HEK293 (cell line): ENCODE data around the gene PTPMT1.

ENCODE experiments used
- CTCF ChIA-PET: fragments of 350-600 bp; formaldehyde crosslinking; extraction: SDS; loops from one replicate; lab custom pipeline; 2021; ENCODE audit warnings: antibody characterized with exemption; lab: Yijun Ruan, JAX
- POLR2A ChIA-PET: fragments of 300-600 bp; formaldehyde crosslinking; extraction: SDS; loops from one replicate; lab custom pipeline; 2020; ENCODE audit warnings: antibody characterized with exemption, inconsistent platforms; lab: Yijun Ruan, JAX
- H3K27ac ChIP-seq: fragments of 200-500 bp; sonication (Bioruptor generic); 2 replicates; pipeline ENCODE4 v1.5.1; 2014; ENCODE audit warnings: low read depth, low read length, control low read depth, inconsistent platforms; ENCODE audit errors: extremely low read depth
- H3K36me3 ChIP-seq, 2 experiments: fragments of 200-500 bp in 1 of 2; sonication (Bioruptor generic) in 1 of 2; 1 replicate in 1 of 2; 2 replicates in 1 of 2; pipeline ENCODE4 v1.5.1; 2014 to 2017; ENCODE audit warnings: inconsistent platforms in 2 of 2, low read length in 2 of 2; ENCODE audit not compliant: control insufficient read depth in 2 of 2, insufficient read depth in 1 of 2
- H3K4me1 ChIP-seq: fragments of 200-500 bp; sonication (Bioruptor generic); 2 replicates; pipeline ENCODE4 v1.5.1; 2014; ENCODE audit warnings: mild to moderate bottlenecking, low read length, inconsistent platforms; ENCODE audit not compliant: control insufficient read depth, insufficient read depth
- H3K4me3 ChIP-seq: 2 replicates; pipeline ENCODE4 v1.5.1; 2011; ENCODE audit warnings: low read depth, mild to moderate bottlenecking, control low read depth, low read length, moderate library complexity
- H3K9me3 ChIP-seq: fragments of 200-500 bp; sonication (Bioruptor generic); 2 replicates; pipeline ENCODE4 v1.5.1; 2014; ENCODE audit warnings: low read depth, low read length, inconsistent platforms; ENCODE audit not compliant: control insufficient read depth, insufficient read depth
- FEZF1 ChIP-seq: fragments of 450-650 bp; formaldehyde crosslinking; IDR thresholded peaks from 2 replicates; pipeline ENCODE4 v1.5.1; 2016; ENCODE audit warnings: missing biosample characterization, missing genetic modification characterization
- GLIS1 ChIP-seq: fragments of 450-650 bp; formaldehyde crosslinking; IDR thresholded peaks from 2 replicates; pipeline ENCODE4 v1.5.1; 2016; ENCODE audit warnings: missing biosample characterization, missing genetic modification characterization
- KLF8 ChIP-seq: fragments of 450-650 bp; formaldehyde crosslinking; IDR thresholded peaks from 2 replicates; pipeline ENCODE4 v1.5.1; 2016; ENCODE audit warnings: missing biosample characterization, missing genetic modification characterization
- KLF9 ChIP-seq: fragments of 450-650 bp; formaldehyde crosslinking; IDR thresholded peaks from 2 replicates; pipeline ENCODE4 v1.5.1; 2016; ENCODE audit warnings: missing biosample characterization, missing genetic modification characterization, low read depth
- MZF1 ChIP-seq: fragments of 450-650 bp; formaldehyde crosslinking; IDR thresholded peaks from 2 replicates; pipeline ENCODE4 v1.5.1; 2017; ENCODE audit warnings: missing biosample characterization, missing genetic modification characterization, borderline replicate concordance
- OSR2 ChIP-seq: fragments of 450-650 bp; formaldehyde crosslinking; IDR thresholded peaks from 2 replicates; pipeline ENCODE4 v1.5.1; 2016; ENCODE audit warnings: missing biosample characterization, missing genetic modification characterization
- ZBTB48 ChIP-seq: fragments of 450-650 bp; formaldehyde crosslinking; IDR thresholded peaks from 2 replicates; pipeline ENCODE4 v1.5.1; 2016; ENCODE audit warnings: missing biosample characterization, missing genetic modification characterization
- ZBTB7A ChIP-seq: fragments of 450-650 bp; formaldehyde crosslinking; IDR thresholded peaks from 2 replicates; pipeline ENCODE4 v1.5.1; 2016; ENCODE audit warnings: low read depth, missing biosample characterization, missing genetic modification characterization
- ZIC2 ChIP-seq: fragments of 450-650 bp; formaldehyde crosslinking; IDR thresholded peaks from 2 replicates; pipeline ENCODE4 v1.5.1; 2016; ENCODE audit warnings: missing biosample characterization, missing genetic modification characterization
- ZNF19 ChIP-seq: fragments of 450-650 bp; formaldehyde crosslinking; IDR thresholded peaks from 2 replicates; pipeline ENCODE4; 2016; ENCODE audit warnings: missing biosample characterization, missing genetic modification characterization, low read depth
- ZNF248 ChIP-seq: fragments of 450-650 bp; formaldehyde crosslinking; IDR thresholded peaks from 2 replicates; pipeline ENCODE4 v1.5.1; 2017; ENCODE audit warnings: missing biosample characterization, missing genetic modification characterization
- ZNF416 ChIP-seq: fragments of 450-650 bp; formaldehyde crosslinking; IDR thresholded peaks from 2 replicates; pipeline ENCODE4 v1.5.1; 2016; ENCODE audit warnings: missing biosample characterization, missing genetic modification characterization
- ZNF423 ChIP-seq: fragments of 450-650 bp; formaldehyde crosslinking; IDR thresholded peaks from 2 replicates; pipeline ENCODE4 v1.5.1; 2016; ENCODE audit warnings: missing biosample characterization, missing genetic modification characterization
- ZNF510 ChIP-seq: fragments of 450-650 bp; formaldehyde crosslinking; IDR thresholded peaks from 2 replicates; pipeline ENCODE4 v1.5.1; 2018; ENCODE audit warnings: mild to moderate bottlenecking, missing genetic modification characterization, missing biosample characterization; ENCODE audit not compliant: insufficient replicate concordance
- ZNF600 ChIP-seq: fragments of 450-650 bp; formaldehyde crosslinking; IDR thresholded peaks from 2 replicates; pipeline ENCODE4 v1.5.1; 2016; ENCODE audit warnings: missing biosample characterization, missing genetic modification characterization
- ZSCAN16 ChIP-seq: fragments of 450-650 bp; formaldehyde crosslinking; IDR thresholded peaks from 2 replicates; pipeline ENCODE4 v1.5.1; 2016; ENCODE audit warnings: missing biosample characterization, missing genetic modification characterization
- TF ChIP-seq, protein P1 (sequence below): fragments of 450-650 bp; formaldehyde crosslinking; optimal IDR thresholded peaks from 2 replicates; pipeline ENCODE3; 2016; ENCODE audit warnings: missing biosample characterization, mild to moderate bottlenecking, missing genetic modification characterization
- TF ChIP-seq, protein P2 (sequence below): fragments of 450-650 bp; formaldehyde crosslinking; IDR thresholded peaks from 2 replicates; pipeline ENCODE4 v1.5.1; 2016; ENCODE audit warnings: missing biosample characterization, missing genetic modification characterization
- TF ChIP-seq, protein P3 (sequence below): fragments of 450-650 bp; formaldehyde crosslinking; IDR thresholded peaks from 2 replicates; pipeline ENCODE4 v1.5.1; 2017; ENCODE audit warnings: missing biosample characterization, missing genetic modification characterization
- TF ChIP-seq, protein P4 (sequence below): fragments of 450-650 bp; formaldehyde crosslinking; IDR thresholded peaks from 2 replicates; pipeline ENCODE4 v1.5.1; 2017; ENCODE audit warnings: missing biosample characterization, missing genetic modification characterization

The PTPMT1 gene

DNA sequence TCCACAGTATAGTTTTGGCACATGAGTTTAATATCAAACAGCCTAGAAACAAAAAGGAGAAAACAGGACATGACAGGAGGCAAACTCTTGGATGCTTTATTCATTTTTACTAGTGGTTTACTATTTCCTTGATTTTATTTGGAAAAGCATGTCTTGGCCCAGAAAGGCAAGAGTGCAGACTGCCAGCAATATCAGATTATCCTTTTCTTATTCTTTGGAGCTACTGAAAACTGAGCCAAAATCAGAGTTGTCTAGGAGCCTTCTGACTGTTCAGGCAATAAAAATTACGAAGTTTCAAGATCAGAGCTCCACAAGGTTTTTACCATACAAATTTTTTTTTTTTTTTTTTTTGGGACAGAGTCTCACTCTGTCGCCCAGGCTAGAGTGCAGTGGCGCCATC lies 28.5 kb upstream of the PTPMT1 start:
- ChIA-PET POLR2A (interaction anchor here (0.6 to 1.1 kb wide), 3 partner anchors 17 to 74 kb away, joined by 3 to 4 read pairs (median 3); partner anchors contain the start of gene KBTBD4), CTCF (interaction anchor here (0.6 to 2.1 kb wide), 7 partner anchors 9 to 163 kb away, joined by 3 to 12 read pairs (median 4); partner anchors contain the start of gene CELF1)
- TF ChIP-seq ZBTB7A (tag by site-specific recombination): no peak
- TF ChIP-seq ZNF248 (tag by site-specific recombination): no peak
- no peak for TF ChIP-seq OSR2 (tag by site-specific recombination)
- no peak for TF ChIP-seq KLF8 (tag by site-specific recombination)
- TF ChIP-seq, protein P1, sequence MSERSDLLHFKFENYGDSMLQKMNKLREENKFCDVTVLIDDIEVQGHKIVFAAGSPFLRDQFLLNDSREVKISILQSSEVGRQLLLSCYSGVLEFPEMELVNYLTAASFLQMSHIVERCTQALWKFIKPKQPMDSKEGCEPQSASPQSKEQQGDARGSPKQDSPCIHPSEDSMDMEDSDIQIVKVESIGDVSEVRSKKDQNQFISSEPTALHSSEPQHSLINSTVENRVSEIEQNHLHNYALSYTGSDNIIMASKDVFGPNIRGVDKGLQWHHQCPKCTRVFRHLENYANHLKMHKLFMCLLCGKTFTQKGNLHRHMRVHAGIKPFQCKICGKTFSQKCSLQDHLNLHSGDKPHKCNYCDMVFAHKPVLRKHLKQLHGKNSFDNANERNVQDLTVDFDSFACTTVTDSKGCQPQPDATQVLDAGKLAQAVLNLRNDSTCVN: no peak
- TF ChIP-seq ZNF416: no peak
- TF ChIP-seq ZIC2 (tag by site-specific recombination): no peak
- no peak for TF ChIP-seq MZF1 (tag by site-specific recombination)
- TF ChIP-seq ZNF510 (tag by site-specific recombination): no peak
- TF ChIP-seq, protein P2, sequence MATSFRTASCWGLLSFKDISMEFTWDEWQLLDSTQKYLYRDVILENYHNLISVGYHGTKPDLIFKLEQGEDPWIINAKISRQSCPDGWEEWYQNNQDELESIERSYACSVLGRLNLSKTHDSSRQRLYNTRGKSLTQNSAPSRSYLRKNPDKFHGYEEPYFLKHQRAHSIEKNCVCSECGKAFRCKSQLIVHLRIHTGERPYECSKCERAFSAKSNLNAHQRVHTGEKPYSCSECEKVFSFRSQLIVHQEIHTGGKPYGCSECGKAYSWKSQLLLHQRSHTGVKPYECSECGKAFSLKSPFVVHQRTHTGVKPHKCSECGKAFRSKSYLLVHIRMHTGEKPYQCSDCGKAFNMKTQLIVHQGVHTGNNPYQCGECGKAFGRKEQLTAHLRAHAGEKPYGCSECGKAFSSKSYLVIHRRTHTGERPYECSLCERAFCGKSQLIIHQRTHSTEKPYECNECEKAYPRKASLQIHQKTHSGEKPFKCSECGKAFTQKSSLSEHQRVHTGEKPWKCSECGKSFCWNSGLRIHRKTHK (tag by site-specific recombination): no peak
- TF ChIP-seq ZNF19 (tag by site-specific recombination): no peak
- no peak for TF ChIP-seq GLIS1
- TF ChIP-seq ZNF600: no peak
- TF ChIP-seq KLF9: no peak
- TF ChIP-seq ZBTB48 (tag by site-specific recombination): no peak
- TF ChIP-seq ZNF423 (tag by site-specific recombination): no peak
- peaks cover 0 to 4% of the 10 kb centered on the region in 2 experiments; a peak in 2 of 3 replicates for H3K36me3 ChIP-seq
- H3K27ac ChIP-seq: no peak overlapping the region
- no peak overlapping the region for H3K4me3 ChIP-seq
- H3K4me1 ChIP-seq: peaks cover 17% of the 10 kb centered on the region
- H3K9me3 ChIP-seq: no peaks in the 10 kb centered on the region

DNA sequence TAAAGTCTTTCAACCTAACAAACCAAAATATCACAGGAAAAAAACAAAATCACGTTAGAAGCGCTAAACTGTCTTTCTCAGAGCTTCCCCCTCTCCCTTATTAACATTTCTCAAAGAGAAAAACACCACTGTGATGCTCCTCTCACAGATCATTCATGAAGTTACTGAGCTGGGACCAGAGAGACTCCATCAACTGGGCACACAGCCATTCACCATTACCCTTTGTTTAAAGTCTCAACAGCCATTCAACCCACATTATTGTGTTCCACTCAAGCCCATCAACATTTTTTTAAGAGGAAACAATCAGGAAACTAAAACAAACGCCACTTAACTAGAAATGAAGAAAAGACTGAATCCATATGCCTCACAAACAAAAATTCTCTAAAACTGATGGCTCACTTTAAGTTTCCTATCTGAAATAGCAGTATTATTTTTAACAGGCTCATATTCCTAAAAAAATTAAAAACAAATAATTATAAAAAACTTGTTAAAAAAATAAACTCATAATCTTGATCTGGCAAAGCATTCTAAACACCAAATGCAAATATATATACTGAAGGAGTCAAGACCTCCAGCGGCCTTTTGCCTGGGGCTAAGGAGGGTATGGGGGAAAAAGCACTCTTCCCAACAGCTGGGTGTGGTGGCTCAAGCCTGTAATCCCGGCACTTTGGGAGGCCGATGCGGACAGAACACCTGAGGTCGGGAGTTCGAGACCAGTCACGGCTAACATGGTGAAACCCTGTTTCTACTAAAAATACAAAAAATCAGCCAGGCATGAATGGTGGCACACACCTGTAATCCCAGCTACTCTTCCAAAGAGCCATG lies 26.4 kb upstream of the PTPMT1 start:
- Histone ChIP-seq H3K4me3 (no peak overlapping the region), H3K36me3 (peaks cover 0 to 4% of the 10 kb centered on the region in 2 experiments; a peak in 2 of 3 replicates), H3K27ac (no peak overlapping the region), H3K9me3 (no peaks in the 10 kb centered on the region), H3K4me1 (peaks cover 17% of the 10 kb centered on the region)
- TF ChIP-seq ZSCAN16 (tag by site-specific recombination): 0 out of 2 replicates have a peak, but pooled peaks have one; percentile 17
- peak; percentile 58 for TF ChIP-seq FEZF1 (tag by site-specific recombination)
- TF ChIP-seq, protein P3, sequence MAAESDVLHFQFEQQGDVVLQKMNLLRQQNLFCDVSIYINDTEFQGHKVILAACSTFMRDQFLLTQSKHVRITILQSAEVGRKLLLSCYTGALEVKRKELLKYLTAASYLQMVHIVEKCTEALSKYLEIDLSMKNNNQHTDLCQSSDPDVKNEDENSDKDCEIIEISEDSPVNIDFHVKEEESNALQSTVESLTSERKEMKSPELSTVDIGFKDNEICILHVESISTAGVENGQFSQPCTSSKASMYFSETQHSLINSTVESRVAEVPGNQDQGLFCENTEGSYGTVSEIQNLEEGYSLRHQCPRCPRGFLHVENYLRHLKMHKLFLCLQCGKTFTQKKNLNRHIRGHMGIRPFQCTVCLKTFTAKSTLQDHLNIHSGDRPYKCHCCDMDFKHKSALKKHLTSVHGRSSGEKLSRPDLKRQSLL (tag by site-specific recombination): peak; percentile 69; the same call in 1 of the 2 replicates
- TF ChIP-seq, protein P4, sequence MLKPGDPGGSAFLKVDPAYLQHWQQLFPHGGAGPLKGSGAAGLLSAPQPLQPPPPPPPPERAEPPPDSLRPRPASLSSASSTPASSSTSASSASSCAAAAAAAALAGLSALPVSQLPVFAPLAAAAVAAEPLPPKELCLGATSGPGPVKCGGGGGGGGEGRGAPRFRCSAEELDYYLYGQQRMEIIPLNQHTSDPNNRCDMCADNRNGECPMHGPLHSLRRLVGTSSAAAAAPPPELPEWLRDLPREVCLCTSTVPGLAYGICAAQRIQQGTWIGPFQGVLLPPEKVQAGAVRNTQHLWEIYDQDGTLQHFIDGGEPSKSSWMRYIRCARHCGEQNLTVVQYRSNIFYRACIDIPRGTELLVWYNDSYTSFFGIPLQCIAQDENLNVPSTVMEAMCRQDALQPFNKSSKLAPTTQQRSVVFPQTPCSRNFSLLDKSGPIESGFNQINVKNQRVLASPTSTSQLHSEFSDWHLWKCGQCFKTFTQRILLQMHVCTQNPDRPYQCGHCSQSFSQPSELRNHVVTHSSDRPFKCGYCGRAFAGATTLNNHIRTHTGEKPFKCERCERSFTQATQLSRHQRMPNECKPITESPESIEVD (tag by site-specific recombination): peak; percentile 94
- TF ChIP-seq ZNF423 (tag by site-specific recombination): no peak
- CTCF ChIA-PET: interaction anchor here (1.2 to 2.1 kb wide), 3 partner anchors 13 to 15 kb away, joined by 3 to 12 read pairs (median 6); partner anchors contain the start of gene CELF1
- POLR2A ChIA-PET: interaction anchor here (0.9 to 1.3 kb wide), 2 partner anchors 14 to 30 kb away, joined by 3 read pairs; partner anchors contain the start of gene CELF1
